ENCODE measurements around the gene BCS1L.
A peak's percentile ranks its signal among the peaks of the same experiment; 100 is the strongest.

BCS1L gene

GRCh38 chr2:218709908-218710307 is 50.4 kb downstream of the BCS1L start:
- DNase-seq = no peak
- in situ Hi-C loops (cut with HindIII; ENCODE audit: low pct_ligation_motif_present, low pct_unique_long_range_greater_than_20kb, low sequenced_read_pairs) = no loop called here

DNA sequence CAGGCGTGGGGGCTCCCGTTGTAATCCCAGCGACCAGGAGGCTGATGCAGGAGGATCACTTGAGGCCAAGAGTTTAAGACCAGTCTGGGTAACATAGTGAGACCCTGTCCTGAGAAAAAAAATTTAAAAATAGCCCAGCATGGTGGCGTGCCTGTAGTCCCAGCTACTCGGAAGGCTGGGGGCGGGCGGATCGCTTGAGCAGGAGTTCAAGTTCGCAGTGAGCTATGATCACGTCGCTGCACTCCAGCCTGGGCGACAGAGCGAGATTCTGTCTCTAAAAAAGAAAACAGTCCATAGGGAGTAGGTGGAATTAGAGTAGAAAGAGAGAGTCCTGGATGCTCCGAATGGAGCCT is 50.8 kb downstream of the BCS1L start:
- DNase-seq = no peak
- in situ Hi-C loops (cut with HindIII; ENCODE audit: low pct_ligation_motif_present, low pct_unique_long_range_greater_than_20kb, low sequenced_read_pairs) = no loop called here

GRCh38 chr2:218710687-218711549 is 51.4 kb downstream of the BCS1L start, which contains the start of gene TTLL4:
TTLL4 (plus strand) TSS chr2:218710835; CDS start chr2:218737677, 26,842 bp downstream.
- in situ Hi-C loops (cut with HindIII; ENCODE audit: low pct_ligation_motif_present, low pct_unique_long_range_greater_than_20kb, low sequenced_read_pairs) = no loop called here
- DNase-seq = peak; percentile 97

DNA sequence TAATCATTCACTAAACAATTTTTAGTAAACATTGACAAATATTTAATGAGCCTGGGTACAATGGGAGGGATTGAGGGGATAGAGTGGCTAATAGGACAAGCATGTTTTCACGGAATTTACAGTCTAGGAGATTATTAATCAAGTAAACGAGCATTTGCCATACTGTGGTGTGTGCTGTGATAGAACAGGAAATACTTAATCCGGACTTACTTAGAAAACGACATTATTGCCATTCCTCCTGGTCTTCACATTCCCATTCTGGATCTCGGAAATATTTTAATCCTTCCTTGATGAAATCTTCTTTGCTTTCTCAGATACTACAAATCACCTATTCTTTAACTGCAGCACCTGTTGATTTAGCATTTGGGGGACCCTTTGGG is 52.1 kb downstream of the BCS1L start:
- in situ Hi-C loops (cut with HindIII; ENCODE audit: low pct_ligation_motif_present, low pct_unique_long_range_greater_than_20kb, low sequenced_read_pairs) = no loop called here
- DNase-seq = peak; percentile 80
